Gastroesophageal sphincter (tissue), 3 donors: ENCODE results near the gene LMF2.

Source experiments
- EP300 ChIP-seq: sonication (generic); formaldehyde crosslinking; IDR thresholded peaks from one replicate; pipeline ENCODE4 v1.6.1; 2017; ENCODE audit warnings: antibody characterized with exemption, mild to moderate bottlenecking
- POLR2A ChIP-seq, 2 donors: fragments of 450-650 bp; IDR thresholded peaks; one replicate each; pipeline ENCODE4 v1.6.1; 2017; ENCODE audit warnings: antibody characterized with exemption in 2 of 2, mild to moderate bottlenecking in 2 of 2, moderate library complexity in 1 of 2
- POLR2AphosphoS5 ChIP-seq: sonication (generic); formaldehyde crosslinking; IDR thresholded peaks from one replicate; pipeline ENCODE4 v1.6.1; 2017; ENCODE audit warnings: antibody characterized with exemption
- TF ChIP-seq, protein P1 (sequence below), 4 experiments: fragments of 200-600 bp in 2 of 4; fragments of 450-650 bp in 2 of 4; sonication (generic) in 1 of 4; IDR thresholded peaks; one replicate each; pipeline ENCODE4 v1.5.1; 2017 to 2019; ENCODE audit warnings: antibody characterized with exemption in 4 of 4, mild to moderate bottlenecking in 2 of 4, moderate library complexity in 2 of 4

DNA sequence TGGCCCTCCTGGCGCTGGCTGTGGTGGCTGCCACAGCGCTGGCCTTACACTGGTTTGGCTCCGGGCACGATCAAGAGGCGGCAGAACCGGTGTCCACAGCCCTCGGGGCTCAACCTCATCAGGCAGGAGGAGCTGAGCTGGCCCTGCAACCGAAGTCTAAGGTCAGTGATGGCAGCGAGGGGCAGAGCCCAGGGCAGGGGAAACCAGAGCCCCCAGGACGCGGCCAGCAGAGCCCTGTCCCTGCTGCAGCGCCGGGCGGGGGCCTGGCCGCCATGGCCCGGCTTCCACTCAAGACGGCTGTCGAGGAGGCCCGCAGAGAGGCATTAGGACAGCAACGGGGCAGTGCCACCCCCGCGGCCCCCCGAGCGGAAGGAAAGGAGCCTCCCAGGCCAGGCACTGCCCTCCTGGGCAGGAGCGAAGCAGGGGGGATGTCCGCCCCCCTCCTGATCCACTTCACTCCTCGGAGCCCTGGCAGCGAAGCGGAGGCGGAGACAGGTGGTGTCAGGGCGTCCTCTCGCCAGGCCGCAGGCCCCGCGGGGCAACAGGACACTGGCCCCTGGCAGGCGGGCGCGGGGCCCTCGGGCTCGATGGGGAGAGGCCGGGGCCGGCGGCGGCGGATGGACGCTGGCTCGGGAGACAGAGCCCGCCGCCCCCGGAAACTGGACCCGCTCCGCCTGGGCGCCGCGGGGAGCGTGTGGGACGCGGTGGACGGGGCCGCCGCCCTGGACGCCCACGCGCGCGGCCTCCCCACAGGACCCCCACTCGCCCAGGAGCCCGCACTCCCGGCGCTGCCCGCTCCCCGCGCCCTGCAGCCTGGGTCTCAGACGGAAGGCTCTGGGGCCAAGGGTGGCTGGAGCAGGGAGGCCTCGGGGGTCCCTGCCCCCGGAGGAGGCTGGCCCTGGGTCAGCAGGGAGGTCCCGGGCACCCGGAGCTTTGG is 39.1 kb upstream of the LMF2 start:
- TF ChIP-seq, protein P1, sequence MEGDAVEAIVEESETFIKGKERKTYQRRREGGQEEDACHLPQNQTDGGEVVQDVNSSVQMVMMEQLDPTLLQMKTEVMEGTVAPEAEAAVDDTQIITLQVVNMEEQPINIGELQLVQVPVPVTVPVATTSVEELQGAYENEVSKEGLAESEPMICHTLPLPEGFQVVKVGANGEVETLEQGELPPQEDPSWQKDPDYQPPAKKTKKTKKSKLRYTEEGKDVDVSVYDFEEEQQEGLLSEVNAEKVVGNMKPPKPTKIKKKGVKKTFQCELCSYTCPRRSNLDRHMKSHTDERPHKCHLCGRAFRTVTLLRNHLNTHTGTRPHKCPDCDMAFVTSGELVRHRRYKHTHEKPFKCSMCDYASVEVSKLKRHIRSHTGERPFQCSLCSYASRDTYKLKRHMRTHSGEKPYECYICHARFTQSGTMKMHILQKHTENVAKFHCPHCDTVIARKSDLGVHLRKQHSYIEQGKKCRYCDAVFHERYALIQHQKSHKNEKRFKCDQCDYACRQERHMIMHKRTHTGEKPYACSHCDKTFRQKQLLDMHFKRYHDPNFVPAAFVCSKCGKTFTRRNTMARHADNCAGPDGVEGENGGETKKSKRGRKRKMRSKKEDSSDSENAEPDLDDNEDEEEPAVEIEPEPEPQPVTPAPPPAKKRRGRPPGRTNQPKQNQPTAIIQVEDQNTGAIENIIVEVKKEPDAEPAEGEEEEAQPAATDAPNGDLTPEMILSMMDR (IDR thresholded peaks at IDR 0.05): no peak
- TF ChIP-seq EP300: no peak
- TF ChIP-seq POLR2A (IDR thresholded peaks at IDR 0.05): no peak
- TF ChIP-seq POLR2AphosphoS5: no peak
